ENCODE results near the gene NCBP2L. TPM values are rescaled to one million over a fixed set of nuclear protein-coding genes. Genes with fewer than 3 reads are reported as not detected.

Gene NCBP2L
- total and polyA plus RNA-seq, 2 of the 8 experiments (the other 6 are each of a cell fraction or from before 2014, with no cell fraction given) = not detected

GRCh38 chrX:107818900-107819521, 41.5 kb downstream of the NCBP2L start:
- POLR2A ChIA-PET (ENCODE audit: partially characterized antibody) = no interaction called here
- Histone ChIP-seq H3K27ac (ENCODE audit: low read depth, low read length) (no peak overlapping the region), H3K36me3 (ENCODE audit: control insufficient read depth in 2 of 4, insufficient read depth in 4 of 4, low read length in 3 of 4) (no peaks in the 10 kb centered on the region), H3K23me2 (ENCODE audit: low read depth, low read length) (no peaks in the 10 kb centered on the region), H3K27me3 (replicated peaks in 1 of 4; ENCODE audit: control insufficient read depth in 3 of 4, extremely low read depth in 1 of 4, insufficient read depth in 3 of 4, low read length in 3 of 4) (no peaks in the 10 kb centered on the region), H3K4me2 (ENCODE audit: insufficient read depth in 1 of 2, low read depth in 2 of 2, low read length in 2 of 2) (no peak overlapping the region), H3K14ac (ENCODE audit: insufficient read length) (no peak overlapping the region), H3K9me3 (ENCODE audit: insufficient read depth in 2 of 2, low read depth in 1 of 2, low read length in 1 of 2) (peaks cover 9 to 16% of the 10 kb centered on the region in 2 experiments; a peak in 3 of 4 replicates), H2BK15ac (ENCODE audit: low read length) (no peak overlapping the region), H3K79me1 (ENCODE audit: low read depth, low read length) (no peaks in the 10 kb centered on the region), H3K56ac (replicated peaks; ENCODE audit: insufficient read length, low read depth, low read length) (no peak overlapping the region), H4K8ac (ENCODE audit: extremely low read depth, insufficient read depth, low read length) (no peak overlapping the region), H3K4me1 (replicated peaks in 1 of 4; ENCODE audit: control insufficient read depth in 3 of 4, insufficient read depth in 4 of 4, low read length in 3 of 4) (no peaks in the 10 kb centered on the region), H3K18ac (ENCODE audit: extremely low read depth, low read length) (no peak overlapping the region), H2AK5ac (ENCODE audit: low read depth, low read length) (no peak overlapping the region), H2BK12ac (ENCODE audit: low read depth, low read length) (no peak overlapping the region), H2BK120ac (replicated peaks; ENCODE audit: low read depth, low read length) (no peak overlapping the region), H4K20me1 (replicated peaks in 1 of 2; ENCODE audit: control insufficient read depth in 1 of 2, insufficient read depth in 2 of 2, low read length in 2 of 2) (no peaks in the 10 kb centered on the region), H3K23ac (ENCODE audit: insufficient read length) (no peak overlapping the region), H3K9ac (replicated peaks in 1 of 4; ENCODE audit: extremely low read depth in 1 of 4, low read depth in 3 of 4, low read length in 3 of 4) (no peak overlapping the region), H3K79me2 (ENCODE audit: control insufficient read depth in 1 of 2, insufficient read depth in 2 of 2, low read length in 2 of 2) (no peaks in the 10 kb centered on the region), H3K4ac (replicated peaks; ENCODE audit: insufficient read length, low read depth, low read length) (no peak overlapping the region), H4K91ac (replicated peaks; ENCODE audit: insufficient read length, low read length) (no peak overlapping the region), H4K5ac (ENCODE audit: insufficient read length, low read depth, low read length) (no peak overlapping the region), H2BK20ac (ENCODE audit: low read length) (no peak overlapping the region), H2BK5ac (ENCODE audit: low read depth, low read length) (no peak overlapping the region), H3K4me3 (ENCODE audit: extremely low read depth in 1 of 4, insufficient read depth in 2 of 4, low read depth in 3 of 4, low read length in 4 of 4) (no peak overlapping the region), H2AFZ (ENCODE audit: low read length) (no peak overlapping the region)
- DNase-seq (ENCODE audit: low read depth in 1 of 2, low spot score in 2 of 2) = no peak
- FAIRE-seq = no peak
- CTCF ChIA-PET (ENCODE audit: partially characterized antibody) = no interaction called here
- TF ChIP-seq, protein P1, sequence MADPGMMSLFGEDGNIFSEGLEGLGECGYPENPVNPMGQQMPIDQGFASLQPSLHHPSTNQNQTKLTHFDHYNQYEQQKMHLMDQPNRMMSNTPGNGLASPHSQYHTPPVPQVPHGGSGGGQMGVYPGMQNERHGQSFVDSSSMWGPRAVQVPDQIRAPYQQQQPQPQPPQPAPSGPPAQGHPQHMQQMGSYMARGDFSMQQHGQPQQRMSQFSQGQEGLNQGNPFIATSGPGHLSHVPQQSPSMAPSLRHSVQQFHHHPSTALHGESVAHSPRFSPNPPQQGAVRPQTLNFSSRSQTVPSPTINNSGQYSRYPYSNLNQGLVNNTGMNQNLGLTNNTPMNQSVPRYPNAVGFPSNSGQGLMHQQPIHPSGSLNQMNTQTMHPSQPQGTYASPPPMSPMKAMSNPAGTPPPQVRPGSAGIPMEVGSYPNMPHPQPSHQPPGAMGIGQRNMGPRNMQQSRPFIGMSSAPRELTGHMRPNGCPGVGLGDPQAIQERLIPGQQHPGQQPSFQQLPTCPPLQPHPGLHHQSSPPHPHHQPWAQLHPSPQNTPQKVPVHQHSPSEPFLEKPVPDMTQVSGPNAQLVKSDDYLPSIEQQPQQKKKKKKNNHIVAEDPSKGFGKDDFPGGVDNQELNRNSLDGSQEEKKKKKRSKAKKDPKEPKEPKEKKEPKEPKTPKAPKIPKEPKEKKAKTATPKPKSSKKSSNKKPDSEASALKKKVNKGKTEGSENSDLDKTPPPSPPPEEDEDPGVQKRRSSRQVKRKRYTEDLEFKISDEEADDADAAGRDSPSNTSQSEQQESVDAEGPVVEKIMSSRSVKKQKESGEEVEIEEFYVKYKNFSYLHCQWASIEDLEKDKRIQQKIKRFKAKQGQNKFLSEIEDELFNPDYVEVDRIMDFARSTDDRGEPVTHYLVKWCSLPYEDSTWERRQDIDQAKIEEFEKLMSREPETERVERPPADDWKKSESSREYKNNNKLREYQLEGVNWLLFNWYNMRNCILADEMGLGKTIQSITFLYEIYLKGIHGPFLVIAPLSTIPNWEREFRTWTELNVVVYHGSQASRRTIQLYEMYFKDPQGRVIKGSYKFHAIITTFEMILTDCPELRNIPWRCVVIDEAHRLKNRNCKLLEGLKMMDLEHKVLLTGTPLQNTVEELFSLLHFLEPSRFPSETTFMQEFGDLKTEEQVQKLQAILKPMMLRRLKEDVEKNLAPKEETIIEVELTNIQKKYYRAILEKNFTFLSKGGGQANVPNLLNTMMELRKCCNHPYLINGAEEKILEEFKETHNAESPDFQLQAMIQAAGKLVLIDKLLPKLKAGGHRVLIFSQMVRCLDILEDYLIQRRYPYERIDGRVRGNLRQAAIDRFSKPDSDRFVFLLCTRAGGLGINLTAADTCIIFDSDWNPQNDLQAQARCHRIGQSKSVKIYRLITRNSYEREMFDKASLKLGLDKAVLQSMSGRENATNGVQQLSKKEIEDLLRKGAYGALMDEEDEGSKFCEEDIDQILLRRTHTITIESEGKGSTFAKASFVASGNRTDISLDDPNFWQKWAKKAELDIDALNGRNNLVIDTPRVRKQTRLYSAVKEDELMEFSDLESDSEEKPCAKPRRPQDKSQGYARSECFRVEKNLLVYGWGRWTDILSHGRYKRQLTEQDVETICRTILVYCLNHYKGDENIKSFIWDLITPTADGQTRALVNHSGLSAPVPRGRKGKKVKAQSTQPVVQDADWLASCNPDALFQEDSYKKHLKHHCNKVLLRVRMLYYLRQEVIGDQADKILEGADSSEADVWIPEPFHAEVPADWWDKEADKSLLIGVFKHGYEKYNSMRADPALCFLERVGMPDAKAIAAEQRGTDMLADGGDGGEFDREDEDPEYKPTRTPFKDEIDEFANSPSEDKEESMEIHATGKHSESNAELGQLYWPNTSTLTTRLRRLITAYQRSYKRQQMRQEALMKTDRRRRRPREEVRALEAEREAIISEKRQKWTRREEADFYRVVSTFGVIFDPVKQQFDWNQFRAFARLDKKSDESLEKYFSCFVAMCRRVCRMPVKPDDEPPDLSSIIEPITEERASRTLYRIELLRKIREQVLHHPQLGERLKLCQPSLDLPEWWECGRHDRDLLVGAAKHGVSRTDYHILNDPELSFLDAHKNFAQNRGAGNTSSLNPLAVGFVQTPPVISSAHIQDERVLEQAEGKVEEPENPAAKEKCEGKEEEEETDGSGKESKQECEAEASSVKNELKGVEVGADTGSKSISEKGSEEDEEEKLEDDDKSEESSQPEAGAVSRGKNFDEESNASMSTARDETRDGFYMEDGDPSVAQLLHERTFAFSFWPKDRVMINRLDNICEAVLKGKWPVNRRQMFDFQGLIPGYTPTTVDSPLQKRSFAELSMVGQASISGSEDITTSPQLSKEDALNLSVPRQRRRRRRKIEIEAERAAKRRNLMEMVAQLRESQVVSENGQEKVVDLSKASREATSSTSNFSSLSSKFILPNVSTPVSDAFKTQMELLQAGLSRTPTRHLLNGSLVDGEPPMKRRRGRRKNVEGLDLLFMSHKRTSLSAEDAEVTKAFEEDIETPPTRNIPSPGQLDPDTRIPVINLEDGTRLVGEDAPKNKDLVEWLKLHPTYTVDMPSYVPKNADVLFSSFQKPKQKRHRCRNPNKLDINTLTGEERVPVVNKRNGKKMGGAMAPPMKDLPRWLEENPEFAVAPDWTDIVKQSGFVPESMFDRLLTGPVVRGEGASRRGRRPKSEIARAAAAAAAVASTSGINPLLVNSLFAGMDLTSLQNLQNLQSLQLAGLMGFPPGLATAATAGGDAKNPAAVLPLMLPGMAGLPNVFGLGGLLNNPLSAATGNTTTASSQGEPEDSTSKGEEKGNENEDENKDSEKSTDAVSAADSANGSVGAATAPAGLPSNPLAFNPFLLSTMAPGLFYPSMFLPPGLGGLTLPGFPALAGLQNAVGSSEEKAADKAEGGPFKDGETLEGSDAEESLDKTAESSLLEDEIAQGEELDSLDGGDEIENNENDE (IDR thresholded peaks at IDR 0.05; ENCODE audit: insufficient replicate concordance, low read length) = no peak
